IPS-20b (cell line): ENCODE data around the gene PPP1CB.

ENCODE experiments used
- H3K27ac ChIP-seq: one replicate; pipeline ENCODE4 v1.5.1; 2013; ENCODE audit warnings: low read length
- H3K27me3 ChIP-seq: 2 replicates; pipeline ENCODE4 v1.6.1; 2013; ENCODE audit warnings: mild to moderate bottlenecking, low read length, inconsistent platforms; ENCODE audit not compliant: insufficient read depth
- H3K36me3 ChIP-seq: 2 replicates; pipeline ENCODE4 v1.6.1; 2013; ENCODE audit warnings: low read depth, mild to moderate bottlenecking, inconsistent platforms, low read length, moderate library complexity; ENCODE audit not compliant: insufficient read depth
- H3K4me1 ChIP-seq: 2 replicates; pipeline ENCODE4 v1.6.1; 2013; ENCODE audit warnings: mild to moderate bottlenecking, control low read depth, inconsistent platforms, low read length, moderate library complexity; ENCODE audit not compliant: insufficient read depth
- H3K4me3 ChIP-seq: 2 replicates; pipeline ENCODE4 v1.5.1; 2013; ENCODE audit warnings: mild to moderate bottlenecking, low read length, inconsistent platforms
- H3K9ac ChIP-seq: 2 replicates; pipeline ENCODE4 v1.6.1; 2013; ENCODE audit warnings: low read depth, mild to moderate bottlenecking, inconsistent platforms, low read length, moderate library complexity
- H3K9me3 ChIP-seq: 2 replicates; pipeline ENCODE4 v1.6.1; 2013; ENCODE audit warnings: mild to moderate bottlenecking, low read depth, low read length, inconsistent platforms; ENCODE audit not compliant: insufficient read depth

The PPP1CB gene

DNA sequence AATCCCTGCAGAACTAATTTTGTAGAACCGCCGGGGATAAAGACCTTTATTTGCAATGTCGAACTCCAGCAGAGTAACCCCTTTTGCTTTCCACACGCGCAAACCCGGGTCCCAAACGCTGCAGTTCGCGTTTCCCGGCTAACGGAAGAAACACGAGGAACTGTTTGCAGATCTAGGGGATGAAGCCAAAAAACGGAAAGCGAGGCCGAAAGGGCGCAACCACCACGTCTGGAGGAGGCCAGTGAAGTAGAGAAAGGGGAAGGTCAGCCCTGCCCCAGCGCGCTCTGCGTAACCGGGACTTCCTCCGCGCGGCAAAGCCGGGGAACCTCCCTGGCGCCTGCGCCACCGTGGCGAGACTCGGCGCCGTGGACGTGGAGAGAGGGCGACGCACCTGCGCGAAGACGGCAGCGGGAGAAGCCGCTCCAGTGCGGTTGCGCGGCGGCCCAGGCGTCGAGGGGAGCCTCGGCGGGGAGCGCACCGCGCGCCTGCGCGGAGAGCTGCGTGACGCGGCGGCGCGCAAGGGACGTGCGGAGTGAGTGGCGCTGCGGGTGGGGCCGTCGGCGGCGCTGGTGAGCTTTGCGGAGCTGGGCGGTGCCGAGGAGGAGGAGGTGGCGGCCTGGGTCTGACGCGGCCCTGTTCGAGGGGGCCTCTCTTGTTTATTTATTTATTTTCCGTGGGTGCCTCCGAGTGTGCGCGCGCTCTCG is at the start of gene PPP1CB:
Gene PPP1CB (plus strand): TSS at position 579 of the 704 bp plus-strand sequence. CDS start 295 bp downstream, outside the sequence.
- H3K4me3 ChIP-seq = peak within 1 kb of the TSS; percentile 79
- peak within 1 kb of the TSS; percentile 82 for H3K27ac ChIP-seq
- peaks cover 18% of the 10 kb centered on the region for H3K4me1 ChIP-seq
- H3K27me3 ChIP-seq = no peaks in the 10 kb centered on the region; the same call in 1 of the 2 replicates
- H3K9ac ChIP-seq = peak within 1 kb of the TSS; percentile 94
- no peaks in the 10 kb centered on the region for H3K9me3 ChIP-seq
- H3K36me3 ChIP-seq = no peaks in the 10 kb centered on the region

DNA sequence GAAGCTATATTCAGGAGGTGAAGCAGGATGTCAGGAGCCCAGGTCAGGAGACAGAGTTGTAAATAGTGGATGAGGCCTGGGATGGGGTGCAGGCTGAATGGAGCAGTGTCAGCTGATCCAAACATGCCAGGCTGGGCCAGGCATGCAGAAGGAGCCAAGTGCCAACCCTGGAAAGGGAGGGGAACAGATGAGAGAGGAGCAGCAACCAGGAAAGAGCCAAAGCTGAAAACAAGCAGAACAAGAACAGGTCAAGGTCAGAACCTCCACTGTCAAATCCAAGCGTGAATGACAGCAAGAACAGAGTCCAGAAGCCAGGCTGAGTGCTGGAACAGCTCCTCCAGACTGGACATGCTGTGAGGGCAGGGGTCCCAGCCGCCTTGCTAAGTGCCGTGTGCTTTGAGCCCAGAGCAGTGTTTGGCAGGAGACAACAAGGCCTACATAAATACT is 49.2 kb upstream of the PPP1CB start:
- no peak overlapping the region for H3K9ac ChIP-seq
- no peaks in the 10 kb centered on the region for H3K27me3 ChIP-seq
- no peaks in the 10 kb centered on the region for H3K4me1 ChIP-seq
- H3K4me3 ChIP-seq = no peak overlapping the region
- no peak overlapping the region for H3K27ac ChIP-seq
- H3K9me3 ChIP-seq = no peaks in the 10 kb centered on the region
- no peaks in the 10 kb centered on the region for H3K36me3 ChIP-seq

- H3K36me3 ChIP-seq = no peaks in the 10 kb centered on the region
- H3K27me3 ChIP-seq = no peaks in the 10 kb centered on the region
- no peak overlapping the region for H3K4me3 ChIP-seq
- H3K9ac ChIP-seq = no peak overlapping the region
- H3K4me1 ChIP-seq = no peaks in the 10 kb centered on the region
- no peaks in the 10 kb centered on the region for H3K9me3 ChIP-seq
- no peak overlapping the region for H3K27ac ChIP-seq
Measured at GRCh38 chr2:28702878-28703277, 48.8 kb upstream of the PPP1CB start.

DNA sequence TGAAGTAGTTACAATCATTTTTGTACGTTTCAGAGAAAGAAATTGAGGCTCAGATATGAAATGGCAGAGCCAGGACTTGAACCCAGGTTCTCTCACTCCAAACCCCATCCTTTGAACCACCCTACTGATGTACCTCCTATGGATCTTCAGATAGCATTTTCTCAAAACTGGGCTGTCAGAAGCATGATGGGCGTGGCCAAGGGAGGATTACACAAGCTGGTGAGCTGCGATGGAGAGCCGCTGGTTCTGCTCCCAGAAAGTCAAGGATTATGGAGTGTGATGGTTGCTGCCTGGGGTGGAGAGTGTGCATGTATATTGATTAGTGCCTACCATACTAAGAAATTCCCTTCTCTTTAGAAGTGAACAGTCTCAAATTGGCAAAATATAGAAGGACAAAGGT is 47.0 kb upstream of the PPP1CB start:
- H3K4me3 ChIP-seq = no peak overlapping the region
- H3K36me3 ChIP-seq = no peaks in the 10 kb centered on the region
- no peaks in the 10 kb centered on the region for H3K9me3 ChIP-seq
- H3K27ac ChIP-seq = no peak overlapping the region
- no peaks in the 10 kb centered on the region for H3K4me1 ChIP-seq
- no peak overlapping the region for H3K9ac ChIP-seq
- H3K27me3 ChIP-seq = no peaks in the 10 kb centered on the region

- Histone ChIP-seq H3K9me3 (no peaks in the 10 kb centered on the region), H3K36me3 (no peaks in the 10 kb centered on the region), H3K9ac (no peak overlapping the region), H3K27ac (no peak overlapping the region), H3K4me1 (no peaks in the 10 kb centered on the region), H3K4me3 (no peak overlapping the region), H3K27me3 (no peaks in the 10 kb centered on the region)
Measured at GRCh38 chr2:28705751-28706440, 45.7 kb upstream of the PPP1CB start.

- no peaks in the 10 kb centered on the region for H3K4me1 ChIP-seq
- no peaks in the 10 kb centered on the region for H3K9me3 ChIP-seq
- no peak overlapping the region for H3K9ac ChIP-seq
- no peak overlapping the region for H3K27ac ChIP-seq
- H3K36me3 ChIP-seq = no peaks in the 10 kb centered on the region
- H3K27me3 ChIP-seq = no peaks in the 10 kb centered on the region
- H3K4me3 ChIP-seq = no peak overlapping the region
Measured at GRCh38 chr2:28707592-28707991, 44.0 kb upstream of the PPP1CB start.

- Histone ChIP-seq H3K9me3 (no peaks in the 10 kb centered on the region), H3K4me3 (no peak overlapping the region), H3K27ac (no peak overlapping the region), H3K36me3 (no peaks in the 10 kb centered on the region), H3K9ac (no peak overlapping the region), H3K27me3 (no peaks in the 10 kb centered on the region), H3K4me1 (no peaks in the 10 kb centered on the region)
Measured at GRCh38 chr2:28709101-28709500, 42.5 kb upstream of the PPP1CB start.

DNA sequence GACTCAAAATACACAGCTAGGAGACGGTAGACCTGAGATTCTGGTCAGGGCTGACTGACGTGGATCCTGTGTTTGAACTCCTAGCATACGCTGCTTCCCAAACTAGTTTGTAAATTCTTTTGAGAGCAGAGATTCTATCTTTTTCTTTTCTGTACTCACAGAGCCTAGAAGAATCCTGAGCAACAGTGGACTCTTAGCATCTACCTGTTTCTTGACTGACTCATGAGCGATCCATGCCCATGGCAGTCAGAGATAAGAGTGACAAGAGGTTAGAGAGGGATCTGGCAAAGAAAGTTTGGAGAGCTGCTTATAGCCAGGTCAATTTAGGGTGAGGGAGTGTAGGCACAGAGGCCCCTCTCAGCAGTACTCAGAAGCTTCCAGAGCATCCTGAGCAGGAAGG is 41.1 kb upstream of the PPP1CB start:
- Histone ChIP-seq H3K27me3 (no peaks in the 10 kb centered on the region), H3K9me3 (no peaks in the 10 kb centered on the region), H3K4me1 (no peaks in the 10 kb centered on the region), H3K4me3 (no peak overlapping the region), H3K9ac (no peak overlapping the region), H3K36me3 (no peaks in the 10 kb centered on the region), H3K27ac (no peak overlapping the region)

- Histone ChIP-seq H3K4me1 (no peaks in the 10 kb centered on the region), H3K9ac (no peak overlapping the region), H3K27ac (no peak overlapping the region), H3K9me3 (no peaks in the 10 kb centered on the region), H3K27me3 (no peaks in the 10 kb centered on the region), H3K36me3 (no peaks in the 10 kb centered on the region), H3K4me3 (no peak overlapping the region)
Measured at GRCh38 chr2:28713577-28714298, 37.9 kb upstream of the PPP1CB start.

GRCh38 chr2:28716265-28716865 is 35.3 kb upstream of the PPP1CB start:
- Histone ChIP-seq H3K27me3 (no peaks in the 10 kb centered on the region), H3K36me3 (no peaks in the 10 kb centered on the region), H3K9ac (no peak overlapping the region), H3K9me3 (no peaks in the 10 kb centered on the region), H3K27ac (no peak overlapping the region), H3K4me3 (no peak overlapping the region), H3K4me1 (no peaks in the 10 kb centered on the region)

- Histone ChIP-seq H3K4me3 (no peak overlapping the region), H3K4me1 (no peaks in the 10 kb centered on the region), H3K9ac (no peak overlapping the region), H3K27ac (no peak overlapping the region), H3K27me3 (no peaks in the 10 kb centered on the region), H3K9me3 (no peaks in the 10 kb centered on the region), H3K36me3 (no peaks in the 10 kb centered on the region)
Measured at GRCh38 chr2:28717339-28717758, 34.3 kb upstream of the PPP1CB start.
